GM21576 (cell line): ENCODE results near the gene BICDL1.

Source experiments
- ATAC-seq: cut with Tn5 transposase; IDR thresholded peaks from one replicate; pipeline ENCODE4 v1.9.1; 2021; ENCODE audit warnings: mild to moderate bottlenecking, moderate library complexity; ENCODE audit not compliant: unreplicated experiment

Gene BICDL1

DNA sequence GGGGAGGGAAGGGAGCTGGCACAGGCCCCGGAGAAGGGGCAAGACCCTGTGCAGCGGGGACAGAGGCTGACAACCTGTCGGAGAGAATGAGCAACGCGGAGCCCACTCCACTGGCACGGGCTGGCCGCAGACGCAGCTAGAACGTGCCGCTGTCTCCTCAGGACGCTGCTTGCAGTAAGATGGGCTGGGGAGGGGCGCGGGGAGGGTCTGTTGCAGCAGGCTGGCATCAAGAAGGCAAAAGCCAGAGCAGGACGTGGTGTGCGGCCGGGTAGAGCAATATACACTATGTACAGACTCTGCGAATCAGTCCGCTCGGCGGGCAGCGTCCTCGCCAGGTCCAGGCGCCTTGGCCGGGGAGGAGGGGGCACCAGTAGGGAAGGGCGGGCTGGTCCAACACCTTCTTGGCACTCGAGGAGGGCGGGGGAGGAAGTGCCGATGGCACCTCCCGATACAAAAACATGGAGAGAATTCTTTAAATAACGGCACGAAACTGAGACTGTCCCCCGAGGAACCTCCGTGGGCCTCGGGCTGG, 107.7 kb downstream of the BICDL1 start:
- no peak for ATAC-seq

DNA sequence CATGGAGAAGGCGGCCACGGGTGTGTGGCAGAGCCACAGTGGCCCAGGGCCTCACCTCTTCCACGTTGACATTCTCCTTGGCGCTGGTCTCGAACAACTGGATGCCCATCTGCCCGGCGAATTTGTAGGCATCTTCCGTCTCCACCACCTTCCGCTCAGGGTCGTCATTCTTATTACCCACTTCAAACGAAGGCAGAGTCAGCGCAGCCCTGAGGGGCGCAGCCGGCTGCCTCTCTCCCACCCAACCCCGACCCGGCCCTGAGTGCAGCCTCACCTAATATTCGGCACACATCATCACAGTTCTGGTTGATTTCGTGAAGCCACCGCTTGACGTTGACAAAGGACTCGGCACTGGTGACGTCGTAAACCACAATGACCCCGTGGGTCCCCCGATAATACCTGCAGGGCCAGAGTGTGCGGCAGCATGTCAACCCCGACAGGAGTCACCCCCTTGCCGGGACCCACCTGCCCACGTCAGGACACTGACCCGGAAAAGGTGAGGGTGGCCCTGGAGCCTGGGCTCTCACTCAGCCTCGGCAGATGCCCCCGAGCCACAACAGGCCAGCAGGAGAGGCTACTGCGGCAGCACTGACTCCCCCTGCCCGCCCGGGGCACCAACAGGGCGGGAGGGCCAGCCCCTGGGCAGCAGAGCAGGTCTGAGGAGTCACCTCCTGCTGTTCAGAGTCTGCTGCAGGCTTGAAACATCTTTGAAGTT, 109.9 kb downstream of the BICDL1 start:
- no peak for ATAC-seq

DNA sequence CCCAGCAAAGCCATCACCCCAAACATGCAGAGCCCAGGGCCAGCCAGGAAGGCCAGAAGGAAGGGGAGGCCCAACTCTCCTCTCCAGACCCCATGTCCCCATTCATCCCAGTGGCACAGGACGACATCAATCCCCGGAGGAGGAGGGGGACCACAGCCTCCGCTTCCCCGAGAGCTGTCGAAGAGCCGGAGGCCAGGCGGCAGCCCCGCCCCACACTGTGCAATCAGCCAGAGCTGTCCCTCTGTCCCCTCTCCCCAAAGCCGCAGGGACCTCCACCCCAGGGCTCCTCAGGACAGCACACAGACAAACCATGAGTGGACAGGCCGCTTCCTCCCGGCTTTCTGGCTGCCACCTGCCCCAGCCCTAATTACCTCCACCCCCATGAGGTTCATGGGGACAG, 110.7 kb downstream of the BICDL1 start:
- no peak for ATAC-seq

DNA sequence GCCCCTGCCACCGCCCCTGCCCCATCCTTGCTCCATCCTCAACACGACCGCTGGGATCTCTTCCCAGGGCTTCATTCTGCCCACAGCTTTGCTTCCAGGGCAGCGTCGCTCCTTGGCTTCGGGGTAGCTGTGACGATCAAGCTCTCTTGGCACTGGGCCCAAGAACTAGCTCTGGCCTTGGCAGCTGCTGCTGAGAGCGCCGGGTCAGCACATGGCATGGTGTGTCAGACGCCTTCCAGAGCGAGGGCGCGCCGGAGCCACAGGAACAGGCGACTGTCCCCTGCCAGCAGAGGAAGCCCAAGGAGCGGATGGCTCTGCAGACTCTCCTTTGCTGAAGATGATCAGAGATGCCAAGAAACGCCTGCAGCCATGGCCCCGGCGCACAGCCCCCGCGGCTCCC, 111.6 kb downstream of the BICDL1 start:
- ATAC-seq, result no peak

DNA sequence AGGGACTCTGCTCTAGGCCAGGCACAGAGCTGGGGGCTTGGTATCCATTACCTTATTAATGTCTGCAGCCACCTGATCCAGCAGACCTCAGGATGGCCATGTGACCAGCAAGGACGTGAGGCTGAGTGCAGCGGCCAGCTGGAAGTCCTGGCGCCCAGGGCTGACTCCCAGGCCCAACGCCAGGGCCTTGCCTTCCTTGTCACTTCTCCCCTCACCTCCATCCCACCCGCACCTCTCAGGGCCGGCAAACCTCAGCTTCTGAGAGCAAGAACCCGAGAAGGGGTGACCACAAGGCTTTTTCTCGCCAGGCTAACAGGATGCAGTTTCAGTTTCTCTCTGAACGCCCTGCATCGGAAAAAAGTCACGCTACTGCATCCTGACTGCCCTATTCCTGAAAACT, 112.1 kb downstream of the BICDL1 start:
- no peak for ATAC-seq

DNA sequence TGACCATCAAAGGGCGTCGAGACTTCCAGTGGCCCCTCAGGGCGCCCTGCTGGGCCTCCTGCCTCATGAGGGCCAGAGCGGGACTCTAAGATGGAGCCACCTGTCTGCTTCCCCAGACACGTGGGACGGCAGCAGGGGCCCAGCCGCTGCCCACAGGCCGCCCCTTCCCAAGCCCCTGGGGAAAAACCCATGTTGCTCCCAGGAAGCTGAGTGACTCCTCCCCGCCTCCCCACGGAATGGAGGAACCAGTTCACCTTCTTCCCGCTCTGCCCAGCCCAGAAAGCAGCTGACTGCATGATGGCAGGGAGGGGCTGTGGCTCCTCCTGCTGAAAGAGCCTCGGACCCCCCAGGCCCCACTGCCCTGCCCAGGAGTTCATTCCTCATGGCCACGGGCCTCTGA, 112.6 kb downstream of the BICDL1 start:
- no peak for ATAC-seq

DNA sequence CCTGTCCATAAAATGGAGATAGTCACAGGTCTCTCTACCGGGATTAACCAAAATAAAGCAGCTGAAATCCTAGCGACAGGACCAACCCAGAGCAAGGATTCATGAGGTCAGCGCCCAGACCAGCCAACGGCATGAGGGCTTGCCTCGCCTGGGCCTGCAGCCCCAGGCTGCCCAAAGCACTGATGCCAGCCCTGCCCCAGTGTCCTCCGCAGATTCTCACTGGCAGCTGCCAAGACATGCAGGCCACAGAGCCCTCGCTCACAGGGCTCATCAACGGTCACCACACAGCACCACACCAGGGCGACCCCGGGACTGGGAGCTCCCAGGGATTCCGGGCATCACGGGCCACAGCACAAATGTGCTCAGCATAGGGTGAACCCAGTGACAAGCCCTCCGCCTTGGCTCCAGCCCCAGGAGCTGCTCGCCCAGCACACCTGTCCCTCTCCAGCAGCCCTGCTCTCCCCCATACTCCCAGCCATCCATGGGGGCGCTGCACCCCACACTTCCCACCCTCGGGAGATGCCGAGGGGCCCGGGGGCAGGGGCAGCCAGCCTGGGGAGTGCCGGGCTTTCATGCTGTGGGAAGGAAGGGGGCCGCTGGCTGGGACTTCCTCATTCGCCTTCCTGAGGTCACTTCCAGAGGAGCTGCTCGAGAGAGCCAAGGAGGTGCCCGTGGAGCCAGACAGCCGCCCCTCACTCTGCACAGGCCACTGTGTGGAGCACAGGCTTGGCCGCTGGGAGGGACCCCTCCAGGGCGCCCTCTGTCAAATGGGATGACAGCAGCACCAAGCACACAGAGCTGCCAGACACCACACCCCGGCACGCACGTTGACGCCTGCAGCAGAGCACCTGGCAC, 113.4 kb downstream of the BICDL1 start:
- no peak for ATAC-seq

DNA sequence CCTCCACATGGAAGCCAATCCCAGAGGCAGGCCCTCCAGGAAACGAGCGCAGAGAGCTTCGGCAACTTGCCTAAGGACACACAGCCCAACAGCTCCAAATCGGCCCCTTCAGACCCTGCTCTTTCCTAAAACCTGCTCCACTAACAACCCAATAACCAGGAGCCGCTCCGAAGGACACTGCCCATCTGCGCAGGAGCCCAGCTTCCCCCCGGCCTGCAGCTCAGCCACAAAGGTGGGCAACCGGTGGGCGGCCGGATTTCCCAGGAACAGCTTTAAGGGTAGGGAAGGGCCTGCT, 114.0 kb downstream of the BICDL1 start:
- no peak for ATAC-seq

DNA sequence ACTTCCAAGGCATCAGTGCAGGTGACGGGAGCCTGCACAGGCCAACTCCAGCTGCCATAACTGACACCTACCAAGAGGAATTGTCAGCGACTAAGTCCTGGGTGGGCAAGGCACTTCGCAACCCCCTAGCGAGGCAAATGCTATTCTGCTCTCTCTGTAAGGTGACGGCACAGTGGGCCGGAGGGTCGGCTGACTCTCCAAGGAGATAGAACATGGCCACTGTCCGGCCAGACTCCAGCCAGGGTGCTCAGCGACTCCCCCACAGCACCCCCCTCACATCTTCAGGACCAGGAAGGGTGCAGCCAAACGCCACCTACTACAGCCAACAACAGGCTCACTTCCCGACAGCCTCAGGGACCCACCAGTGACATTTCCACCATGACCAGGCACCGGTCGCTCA, 114.3 kb downstream of the BICDL1 start:
- no peak for ATAC-seq

DNA sequence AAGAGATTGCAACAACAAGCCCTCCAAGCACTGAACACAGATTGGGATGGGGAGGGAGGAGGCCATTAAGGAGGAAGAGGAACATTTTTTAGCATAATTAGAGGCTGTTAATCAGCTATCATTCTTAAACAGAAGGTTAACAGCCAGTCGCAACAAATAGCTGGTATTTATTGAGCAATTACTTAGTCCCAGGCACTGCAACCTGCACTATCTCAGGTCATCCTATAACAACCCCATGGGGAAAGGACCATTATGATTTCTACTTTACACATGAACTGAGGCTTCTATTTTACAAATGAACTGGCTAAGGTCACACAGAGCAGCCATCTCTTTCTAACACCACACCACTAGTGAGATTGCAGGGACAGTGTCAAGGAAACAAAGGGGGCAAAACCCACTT, 117.1 kb downstream of the BICDL1 start:
- no peak for ATAC-seq

DNA sequence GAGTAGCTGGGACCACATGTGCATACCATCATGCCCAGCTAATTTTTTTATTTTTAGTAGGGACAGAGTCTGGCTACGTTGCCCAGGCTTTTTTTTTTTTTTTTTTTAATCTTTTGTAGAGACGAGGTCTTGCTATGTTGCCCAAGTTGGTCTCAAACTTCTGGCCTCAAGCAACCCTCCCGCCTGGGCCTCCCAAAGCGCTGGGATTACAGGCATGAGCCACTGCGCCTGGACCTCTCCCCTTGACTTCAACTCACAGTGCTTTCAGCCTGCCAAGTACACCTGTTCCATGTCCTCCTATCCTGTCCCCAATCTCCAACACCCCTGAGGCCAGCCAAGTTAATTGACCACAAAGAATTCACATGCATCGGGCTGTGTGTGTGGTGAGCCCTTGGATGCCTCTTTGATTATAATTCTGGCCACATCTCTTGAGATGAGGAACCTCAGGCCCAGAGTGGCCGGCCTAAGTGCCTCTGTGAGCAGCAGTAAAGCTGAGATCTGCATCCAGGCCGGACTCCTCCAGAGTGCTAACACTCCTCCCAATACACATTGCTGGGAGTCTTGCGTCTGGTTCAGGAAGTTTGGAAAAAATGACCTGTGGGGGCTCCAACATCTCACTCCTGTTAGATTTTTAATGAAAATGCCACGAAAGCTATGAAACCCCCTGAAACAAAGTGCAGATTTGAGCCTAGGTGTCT, 120.7 kb downstream of the BICDL1 start:
- no peak for ATAC-seq

DNA sequence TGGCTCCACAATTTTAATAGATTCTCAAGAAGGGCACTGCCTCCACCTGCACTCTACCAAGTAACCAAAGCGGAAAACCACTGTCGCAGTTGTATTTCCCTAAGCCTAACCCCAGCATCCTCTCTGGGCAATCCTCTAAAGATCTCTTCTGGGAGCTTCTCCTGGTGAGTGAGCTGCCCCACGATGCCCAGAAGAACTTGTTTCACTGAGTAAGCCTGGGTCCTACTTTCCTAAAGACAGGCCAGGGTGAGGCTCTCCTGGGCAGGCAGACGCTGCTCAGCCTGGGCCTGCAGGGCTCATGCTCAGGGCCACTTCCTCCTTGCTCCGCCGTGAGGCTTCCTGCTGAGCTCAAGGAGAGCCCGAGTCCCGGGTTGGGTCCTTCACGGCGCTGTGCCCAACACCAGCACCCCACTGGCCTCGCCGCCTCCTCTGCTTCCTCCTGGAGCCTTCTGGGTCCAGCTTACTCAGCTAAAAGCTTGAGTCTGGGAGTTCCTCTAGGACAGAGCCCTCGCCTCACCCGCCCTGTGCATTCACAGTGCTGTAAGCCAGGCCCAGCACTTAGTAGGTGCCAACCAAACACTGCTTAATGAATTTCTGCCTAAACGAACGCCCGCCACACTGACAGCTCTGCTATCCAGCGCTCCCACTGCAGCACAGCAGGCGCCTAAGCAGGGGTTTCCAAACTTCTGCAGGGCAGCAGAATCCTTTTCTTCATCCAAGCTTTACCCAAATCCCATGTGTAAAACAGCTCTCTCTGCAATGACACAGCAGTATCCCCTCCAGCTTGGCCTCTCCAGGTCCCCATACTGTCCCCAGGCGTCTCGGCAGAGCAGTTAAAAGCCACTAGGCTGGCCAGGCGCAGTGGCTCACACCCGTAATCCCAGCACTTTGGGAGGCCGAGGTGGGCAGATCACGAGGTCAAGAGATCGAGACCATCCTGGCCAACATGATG, 121.8 kb downstream of the BICDL1 start:
- ATAC-seq, result peak; percentile 65

DNA sequence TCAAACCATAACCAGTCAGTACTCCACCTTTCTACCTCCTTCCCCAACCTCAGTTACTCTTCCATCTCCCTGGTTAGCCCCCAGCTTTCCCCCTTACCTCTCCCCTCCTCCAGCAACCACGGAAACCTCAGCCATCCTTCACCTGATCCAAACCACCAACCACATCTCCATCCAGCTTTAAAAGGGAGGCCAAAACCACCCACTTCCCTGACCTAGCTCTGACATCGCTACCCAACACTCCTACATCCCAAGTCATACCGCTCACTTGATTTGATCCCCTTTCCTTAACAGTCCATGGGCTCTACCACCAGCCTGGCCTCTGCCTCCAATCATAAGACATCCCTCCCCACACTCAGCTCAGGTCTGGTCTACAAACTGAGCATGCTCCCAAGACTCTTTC, 126.0 kb downstream of the BICDL1 start:
- ATAC-seq, result no peak

DNA sequence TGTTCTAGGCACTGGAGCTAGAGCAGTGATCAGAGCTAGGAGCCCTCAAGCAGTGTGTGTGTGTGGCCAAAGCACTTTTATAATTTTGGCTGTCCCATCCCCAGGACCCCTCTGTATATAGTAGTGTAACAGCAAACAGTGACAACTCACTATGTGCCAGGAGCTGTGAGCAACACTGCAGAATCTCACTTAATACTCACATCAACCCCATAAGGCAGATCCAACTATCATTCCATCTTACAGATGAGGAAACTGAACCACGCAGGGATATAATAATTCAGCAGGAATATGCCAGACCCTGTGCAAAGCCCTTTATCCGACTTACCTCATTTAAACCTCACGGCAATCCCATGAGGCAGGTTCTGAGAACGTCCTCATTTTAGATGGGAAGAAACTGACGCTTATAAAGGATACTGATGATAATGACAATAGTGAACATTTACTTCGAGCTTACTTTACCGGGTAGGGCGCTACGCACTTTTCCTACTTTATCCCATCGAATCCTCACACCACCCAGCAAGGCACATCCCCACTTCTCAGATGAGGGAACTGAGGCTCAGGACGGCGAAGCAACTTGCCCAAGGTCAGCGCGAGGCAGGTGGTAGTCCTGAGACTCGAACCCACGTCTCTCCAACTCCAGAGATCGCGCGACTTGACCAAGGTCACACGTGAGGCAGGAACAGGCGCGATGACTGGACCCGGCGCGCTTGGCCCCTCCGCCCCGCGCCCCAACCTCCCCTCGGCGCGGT, 126.8 kb downstream of the BICDL1 start:
- no peak for ATAC-seq

DNA sequence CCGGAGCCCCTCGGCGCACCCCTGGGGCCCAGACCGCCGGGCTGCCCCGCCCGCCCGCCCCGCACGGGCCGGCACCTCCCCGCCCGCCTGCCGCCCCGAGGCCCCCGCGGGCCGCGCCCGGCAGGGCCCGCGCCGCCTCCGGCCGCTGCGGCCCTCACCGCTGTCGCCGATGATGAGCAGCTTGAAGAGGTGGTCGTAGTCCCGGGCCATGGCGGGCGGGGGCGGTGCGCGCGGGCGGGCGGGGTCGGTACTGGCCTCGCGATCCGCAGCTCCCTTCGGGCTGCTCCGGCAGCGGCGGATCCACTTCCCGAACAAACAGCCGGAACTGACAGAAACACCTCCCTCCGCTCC, 127.4 kb downstream of the BICDL1 start, which contains the start of gene RAB35:
RAB35 (minus strand) TSS at position 313 of the 351 bp plus-strand sequence; CDS start at position 210, 103 bp downstream.
- no peak for ATAC-seq

DNA sequence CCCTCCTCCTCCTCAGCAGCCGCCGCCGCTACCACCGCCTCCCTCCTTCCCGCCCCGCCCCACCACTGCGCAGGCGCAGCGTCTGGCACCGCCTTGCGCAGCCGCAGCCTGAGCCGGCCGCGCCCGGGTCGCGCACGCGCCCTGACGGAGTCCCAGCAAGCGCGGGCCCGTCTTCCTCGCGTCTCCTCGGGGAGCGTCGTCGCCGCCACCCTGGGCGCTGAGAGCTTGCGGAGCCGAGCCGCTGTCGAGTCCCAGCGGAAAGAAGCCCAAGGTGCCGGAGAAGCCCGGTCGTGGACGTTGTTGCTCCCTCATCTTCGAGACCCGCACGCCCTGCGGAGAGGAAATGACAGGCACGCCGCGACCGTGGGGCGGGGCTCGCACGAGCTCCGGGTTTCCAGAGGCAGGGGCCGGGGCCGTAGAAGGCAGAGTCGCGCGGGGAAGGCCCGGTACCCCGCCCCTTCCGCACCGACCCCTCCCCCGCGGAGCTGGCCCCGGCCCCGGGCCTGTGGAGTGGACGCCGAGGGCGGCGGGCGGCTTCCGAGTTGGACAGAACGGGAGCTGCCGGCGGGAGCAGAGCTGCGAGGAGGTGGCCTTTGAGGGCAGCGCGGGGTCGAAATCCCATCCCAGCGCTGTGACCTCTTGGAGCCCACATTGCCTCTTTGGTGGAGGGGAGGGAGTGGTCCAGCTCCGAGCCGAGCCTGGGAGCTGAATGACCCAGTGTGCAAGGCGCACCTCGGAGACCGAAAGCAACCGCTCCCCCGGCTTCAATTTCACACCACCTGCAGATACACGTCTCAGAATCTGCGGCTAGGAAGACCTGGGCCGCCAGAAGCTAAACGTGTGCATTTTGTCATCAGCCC, 128.0 kb downstream of the BICDL1 start:
- peak; percentile 33 for ATAC-seq

DNA sequence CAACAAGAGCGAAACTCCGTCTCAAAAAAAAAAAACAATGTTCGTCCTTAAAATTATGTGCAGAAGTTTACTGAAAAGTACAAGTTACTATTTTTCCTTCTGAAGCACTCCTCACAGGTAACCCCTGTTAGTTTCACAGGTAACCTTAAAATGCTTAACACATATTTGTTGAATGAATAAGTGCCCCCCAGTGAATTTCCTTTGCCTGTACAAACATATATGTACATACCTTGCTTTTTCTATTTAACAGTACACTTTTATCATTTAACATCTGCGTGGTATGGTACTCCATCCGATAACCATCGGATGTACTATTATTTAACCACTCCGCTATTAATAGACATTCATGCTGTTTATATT, 128.9 kb downstream of the BICDL1 start:
- no peak for ATAC-seq

DNA sequence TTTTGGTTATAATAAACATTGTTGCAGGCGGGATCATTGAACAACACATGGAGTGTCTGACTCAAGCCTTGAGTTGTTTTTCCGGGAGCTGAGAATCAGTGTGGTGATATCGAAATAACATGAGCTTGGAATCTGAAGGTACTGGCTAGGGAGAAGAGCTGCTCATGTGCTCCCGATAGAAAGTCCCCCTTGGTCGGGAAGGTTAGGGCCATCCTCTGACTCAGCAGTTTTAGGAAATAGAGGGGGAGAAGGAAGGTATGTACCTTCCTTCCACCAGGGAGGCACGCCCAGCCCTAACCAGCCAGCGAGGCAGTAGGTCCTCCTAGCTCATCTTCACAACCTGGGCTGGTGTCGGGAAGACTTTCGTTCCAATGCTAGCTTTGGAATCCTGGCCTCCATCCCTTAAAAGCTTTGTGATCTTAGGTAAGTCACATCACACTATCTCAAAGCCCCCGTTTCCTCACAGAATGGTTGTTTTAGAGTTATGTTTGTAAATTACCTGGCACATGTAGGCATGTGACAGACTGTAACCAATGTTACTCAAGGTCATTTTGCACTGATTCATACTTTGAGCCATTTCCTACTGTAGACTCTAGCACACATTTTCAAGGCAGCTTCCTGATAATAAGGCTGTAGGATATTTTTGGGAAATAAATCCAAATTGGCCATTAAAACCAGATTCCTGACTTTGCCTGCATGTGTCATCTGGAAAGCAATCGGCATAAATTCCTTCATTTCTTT, 129.5 kb downstream of the BICDL1 start:
- no peak for ATAC-seq
